ENCODE results near the gene SLC27A2. TPM values are rescaled to one million over a fixed set of nuclear protein-coding genes. Genes with fewer than 3 reads are reported as not detected.

The SLC27A2 gene
- total RNA-seq, 4 donors from 2014 or later: 0.29 to 0.69 (median 0.46) TPM; not detected in 1

GRCh38 chr15:50251638-50252182, 69.7 kb downstream of the SLC27A2 start:
- Histone ChIP-seq H3K4me3 (no peak overlapping the region), H3K36me3 (no peaks in the 10 kb centered on the region), H3K9me3 (no peaks in the 10 kb centered on the region), H3K27me3 (no peaks in the 10 kb centered on the region), H3K4me1 (no peaks in the 10 kb centered on the region), H3K27ac (no peak overlapping the region)
- in situ Hi-C loops (cut with MboI; ENCODE audit: low sequenced_read_pairs in 4 of 4): no loop called here
- no peak for TF ChIP-seq CTCF (IDR thresholded peaks at IDR 0.05 in 4 of 5, conservative IDR thresholded peaks at IDR 0.05 in 1 of 5)
- TF ChIP-seq POLR2A (IDR thresholded peaks at IDR 0.05): no peak
- DNase-seq (no peak), ATAC-seq (no peak)
- intact Hi-C loops (cut with DNase I; ENCODE audit: low total_unique reads): no loop called here

GRCh38 chr15:50252556-50252955, 70.6 kb downstream of the SLC27A2 start:
- intact Hi-C loops (cut with DNase I; ENCODE audit: low total_unique reads): no loop called here
- no peak overlapping the region for H3K4me3 ChIP-seq

GRCh38 chr15:50256188-50257041, 74.4 kb downstream of the SLC27A2 start:
- no peak for ATAC-seq
- Histone ChIP-seq H3K36me3 (no peaks in the 10 kb centered on the region), H3K4me3 (no peak overlapping the region), H3K27ac (no peak overlapping the region), H3K9me3 (no peaks in the 10 kb centered on the region), H3K27me3 (no peaks in the 10 kb centered on the region), H3K4me1 (no peaks in the 10 kb centered on the region)
- no peak for TF ChIP-seq CTCF (IDR thresholded peaks at IDR 0.05 in 4 of 5, conservative IDR thresholded peaks at IDR 0.05 in 1 of 5)
- no peak for TF ChIP-seq POLR2A (IDR thresholded peaks at IDR 0.05)
- intact Hi-C loops (cut with DNase I; ENCODE audit: low total_unique reads) (no loop called here), in situ Hi-C loops (cut with MboI; ENCODE audit: low sequenced_read_pairs in 4 of 4) (no loop called here)
- DNase-seq: no peak

More at GRCh38 chr15:50252556-50252955, 70.6 kb downstream of the SLC27A2 start:
- ATAC-seq (no peak), DNase-seq (no peak)
- H3K27ac ChIP-seq: no peak overlapping the region
- no peak for TF ChIP-seq POLR2A (IDR thresholded peaks at IDR 0.05)
- no peak for TF ChIP-seq CTCF (IDR thresholded peaks at IDR 0.05 in 4 of 5, conservative IDR thresholded peaks at IDR 0.05 in 1 of 5)
- no peaks in the 10 kb centered on the region for H3K27me3 ChIP-seq
- no peaks in the 10 kb centered on the region for H3K4me1 ChIP-seq
- no peaks in the 10 kb centered on the region for H3K9me3 ChIP-seq
- no peaks in the 10 kb centered on the region for H3K36me3 ChIP-seq
- in situ Hi-C loops (cut with MboI; ENCODE audit: low sequenced_read_pairs in 4 of 4): no loop called here

- TF ChIP-seq CTCF (IDR thresholded peaks at IDR 0.05 in 4 of 5, conservative IDR thresholded peaks at IDR 0.05 in 1 of 5) (no peak), POLR2A (IDR thresholded peaks at IDR 0.05) (no peak)
- intact Hi-C loops (cut with DNase I; ENCODE audit: low total_unique reads): no loop called here
Observed at GRCh38 chr15:50257332-50257731, 75.3 kb downstream of the SLC27A2 start.

More at GRCh38 chr15:50257332-50257731, 75.3 kb downstream of the SLC27A2 start:
- no peaks in the 10 kb centered on the region for H3K9me3 ChIP-seq
- H3K4me1 ChIP-seq: no peaks in the 10 kb centered on the region
- H3K27ac ChIP-seq: no peak overlapping the region
- DNase-seq (no peak), ATAC-seq (no peak)
- H3K36me3 ChIP-seq: no peaks in the 10 kb centered on the region
- H3K27me3 ChIP-seq: no peaks in the 10 kb centered on the region
- in situ Hi-C loops (cut with MboI; ENCODE audit: low sequenced_read_pairs in 4 of 4): no loop called here
- H3K4me3 ChIP-seq: no peak overlapping the region
